Measurements from ENCODE around the gene ATP5F1D. TPM values are rescaled to one million over a fixed set of nuclear protein-coding genes. Genes with fewer than 3 reads are reported as not detected.
A peak's percentile ranks its signal among the peaks of the same experiment; 100 is the strongest.

Gene ATP5F1D
- total and polyA plus RNA-seq, 2 of the 13 experiments (the other 11 are each of a cell fraction or from before 2014, with no cell fraction given), result 39.4 to 78.7 TPM

- TF ChIP-seq HHEX (CRISPR knock-in tag; IDR thresholded peaks at IDR 0.05), result 0 out of 2 replicates have a peak, but pooled peaks have one; percentile 35
- no peak for TF ChIP-seq ISL2 (CRISPR knock-in tag; IDR thresholded peaks at IDR 0.05)
- TF ChIP-seq ZNF747 (CRISPR knock-in tag; IDR thresholded peaks at IDR 0.05; ENCODE audit: borderline replicate concordance), result no peak
- TF ChIP-seq ZNF552 (CRISPR knock-in tag; IDR thresholded peaks at IDR 0.05; ENCODE audit: borderline replicate concordance), result no peak
- no peak for TF ChIP-seq SATB2 (CRISPR knock-in tag; IDR thresholded peaks at IDR 0.05)
- no peak for TF ChIP-seq U2AF1 (optimal IDR thresholded peaks at IDR 0.05; ENCODE audit: low read depth, low read length)
- no peak for TF ChIP-seq AHDC1 (CRISPR knock-in tag; IDR thresholded peaks at IDR 0.05; ENCODE audit: borderline replicate concordance)
- no peak for TF ChIP-seq ZNF333 (CRISPR knock-in tag; IDR thresholded peaks at IDR 0.05; ENCODE audit: borderline replicate concordance)
- TF ChIP-seq ZSCAN5A (CRISPR knock-in tag; IDR thresholded peaks at IDR 0.05; ENCODE audit: borderline replicate concordance), result no peak
- no peak for TF ChIP-seq WIZ (CRISPR knock-in tag; IDR thresholded peaks at IDR 0.05)
- no peak for TF ChIP-seq XRCC5 (optimal IDR thresholded peaks at IDR 0.05; ENCODE audit: low read length)
- no peak for TF ChIP-seq ARID3A (IDR thresholded peaks at IDR 0.05; ENCODE audit: low read depth, low read length)
- TF ChIP-seq ZNF382 (CRISPR knock-in tag; IDR thresholded peaks at IDR 0.05; ENCODE audit: borderline replicate concordance), result no peak
- TF ChIP-seq THYN1 (CRISPR knock-in tag; IDR thresholded peaks at IDR 0.05; ENCODE audit: borderline replicate concordance, low read depth), result no peak
- no peak for TF ChIP-seq GLMP (CRISPR knock-in tag; IDR thresholded peaks at IDR 0.05; ENCODE audit: borderline replicate concordance)
- TF ChIP-seq ZBTB42 (CRISPR knock-in tag; IDR thresholded peaks at IDR 0.05), result no peak
- TF ChIP-seq HOXD1 (CRISPR knock-in tag; IDR thresholded peaks at IDR 0.05), result 0 out of 2 replicates have a peak, but pooled peaks have one; percentile 4
- TF ChIP-seq ZNF260 (CRISPR knock-in tag; IDR thresholded peaks at IDR 0.05; ENCODE audit: borderline replicate concordance, low read depth), result no peak
- peak; percentile 28; the same call in 1 of the 2 replicates for TF ChIP-seq SPEN (CRISPR knock-in tag; IDR thresholded peaks at IDR 0.05; ENCODE audit: low read depth)
- TF ChIP-seq ZSCAN12 (CRISPR knock-in tag; IDR thresholded peaks at IDR 0.05), result no peak
Observed at GRCh38 chr19:1245494-1246264, 4.1 kb downstream of the ATP5F1D start (continued).

Data from HepG2 (cell line).